GM19328 (cell line): Measurements from ENCODE around the gene GIT1.

Source experiments
- ATAC-seq: cut with Tn5 transposase; IDR thresholded peaks from one replicate; pipeline ENCODE4 v1.9.1; 2021; ENCODE audit warnings: mild to moderate bottlenecking, moderate library complexity; ENCODE audit not compliant: unreplicated experiment

The GIT1 gene

GRCh38 chr17:29524692-29525091, 64.8 kb downstream of the GIT1 start:
- ATAC-seq, result no peak
